ENCODE data around the gene SLC35G6.

SLC35G6 gene

DNA sequence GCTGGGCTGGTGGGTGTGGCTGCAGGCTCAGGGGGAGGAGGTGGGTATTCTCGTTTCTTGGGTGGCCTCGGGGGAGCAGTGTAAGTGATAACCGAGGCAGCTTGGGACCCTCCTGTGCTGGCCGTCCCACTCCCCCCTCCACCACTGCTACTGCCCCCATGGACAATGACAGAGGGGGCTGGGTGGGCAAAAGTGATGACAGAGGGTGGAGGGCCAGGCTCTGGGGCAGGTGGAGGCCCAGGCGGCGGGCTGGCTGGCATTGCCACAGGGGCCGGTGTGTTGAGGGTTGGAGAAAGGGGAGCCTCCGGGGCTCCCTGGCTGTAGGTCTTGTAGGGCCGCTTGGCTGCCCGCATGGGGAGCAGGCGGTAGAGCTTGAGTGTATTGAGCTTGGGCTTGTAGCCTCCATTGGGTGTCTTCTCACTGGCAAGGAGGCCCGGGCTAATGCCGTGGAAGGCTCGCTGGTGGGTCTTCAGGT is 17.8 kb upstream of the SLC35G6 start:
- no peak for TF ChIP-seq CTCF (IDR thresholded peaks at IDR 0.05; ENCODE audit: low read depth, low read length)
- no peak for DNase-seq (ENCODE audit: extremely low read depth, low read depth)

- TF ChIP-seq CTCF (IDR thresholded peaks at IDR 0.05; ENCODE audit: low read depth, low read length) = no peak
- DNase-seq (ENCODE audit: extremely low read depth, low read depth) = no peak
Observed at GRCh38 chr17:7464081-7464480, 17.2 kb upstream of the SLC35G6 start.

DNA sequence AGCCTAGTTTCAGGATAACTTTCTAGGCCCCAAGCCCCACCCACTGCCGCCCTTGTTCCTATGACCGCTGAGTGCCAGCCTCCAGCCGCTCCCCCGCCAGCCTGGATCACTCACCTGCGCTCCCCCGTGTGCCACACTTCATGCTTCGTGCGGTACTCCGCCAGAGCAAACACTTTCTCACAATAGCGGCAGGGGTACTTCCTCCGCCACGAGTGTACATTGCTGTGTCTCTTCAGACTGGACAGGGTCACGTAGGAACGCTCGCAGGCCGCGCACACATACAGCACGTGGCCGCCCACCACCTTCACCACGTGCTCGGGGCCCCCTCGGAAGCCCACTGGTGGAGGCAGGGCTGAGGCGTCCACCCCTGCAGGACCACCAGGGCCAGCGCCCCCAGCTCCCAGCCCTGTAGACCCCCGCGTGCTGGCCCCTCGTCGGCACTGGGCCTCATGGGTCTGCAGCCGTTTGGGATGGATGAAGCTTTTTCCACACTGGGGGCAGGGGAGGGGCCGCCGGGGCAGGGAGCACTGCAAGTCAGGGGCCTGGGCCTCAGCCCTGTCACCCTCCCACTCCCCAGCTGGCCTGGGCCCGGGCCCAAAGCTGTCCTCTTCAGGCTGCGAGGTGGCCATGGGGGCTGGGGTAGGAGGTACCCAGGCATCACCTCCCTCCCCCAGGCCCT is 15.5 kb upstream of the SLC35G6 start:
- TF ChIP-seq CTCF (IDR thresholded peaks at IDR 0.05; ENCODE audit: low read depth, low read length) = no peak

GRCh38 chr17:7466318-7466638 is 15.0 kb upstream of the SLC35G6 start:
- TF ChIP-seq CTCF (IDR thresholded peaks at IDR 0.05; ENCODE audit: low read depth, low read length) = no peak
- DNase-seq (ENCODE audit: extremely low read depth, low read depth) = no peak

More for the DNA sequence above, 15.5 kb upstream of the SLC35G6 start:
- no peak for DNase-seq (ENCODE audit: extremely low read depth, low read depth)

DNA sequence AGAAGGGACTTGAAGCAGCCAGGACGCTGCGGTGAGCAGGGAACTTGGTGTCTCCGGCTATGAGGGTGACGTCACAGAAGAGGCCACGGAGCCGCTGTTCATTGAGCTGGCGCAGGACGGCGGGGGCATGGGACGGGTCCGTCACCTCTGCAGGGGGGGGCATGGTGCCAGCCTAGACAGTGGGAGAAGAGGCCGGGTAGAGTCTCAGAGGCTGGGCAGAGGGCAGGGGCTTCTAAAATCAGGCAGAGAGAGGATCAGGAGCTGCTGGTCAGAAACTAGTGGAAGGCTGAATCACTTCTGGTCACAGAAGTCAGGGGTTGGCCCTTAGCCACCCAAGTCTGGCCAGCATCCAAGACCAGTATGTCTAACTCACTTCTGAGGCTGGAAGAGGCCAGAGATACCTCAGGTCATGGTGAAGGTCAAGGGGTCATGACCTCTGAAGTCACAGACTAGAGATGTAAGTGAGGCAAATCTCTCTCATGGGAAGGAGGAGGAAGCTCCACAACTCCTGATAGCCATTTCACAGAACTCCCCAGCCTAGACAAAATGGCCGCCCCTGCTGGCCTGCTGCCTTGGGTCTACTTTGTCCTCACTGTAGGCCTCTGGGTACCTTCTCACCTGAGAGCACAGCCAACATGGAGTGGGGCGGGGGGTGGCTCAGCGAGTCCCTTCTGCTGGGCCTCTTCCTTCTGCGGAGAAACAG is 14.5 kb upstream of the SLC35G6 start:
- no peak for TF ChIP-seq CTCF (IDR thresholded peaks at IDR 0.05; ENCODE audit: low read depth, low read length)
- no peak for DNase-seq (ENCODE audit: extremely low read depth, low read depth)

GRCh38 chr17:7467498-7467897 is 13.7 kb upstream of the SLC35G6 start:
- DNase-seq (ENCODE audit: extremely low read depth, low read depth) = no peak
- TF ChIP-seq CTCF (IDR thresholded peaks at IDR 0.05; ENCODE audit: low read depth, low read length) = no peak

- TF ChIP-seq CTCF (IDR thresholded peaks at IDR 0.05; ENCODE audit: low read depth, low read length) = no peak
- no peak for DNase-seq (ENCODE audit: extremely low read depth, low read depth)
Observed at GRCh38 chr17:7468290-7468689, 13.0 kb upstream of the SLC35G6 start.

Measured in AG09319 (cell line).